NCI-H1092 (cell line): ENCODE results near the gene GOLGA6L9.
"Not testable (repeated sequence)": the region's sequence is repeated elsewhere in the genome, so short reads cannot be mapped to it uniquely, and the experiment has no call there.

Experiments used
- DNase-seq: peaks from one replicate; lab custom pipeline; 2025; lab: John Stamatoyannopoulos, UW

Gene GOLGA6L9

GRCh38 chr15:82429693-82430092, at the start of gene GOLGA6L9:
TSS of gene GOLGA6L9 (plus strand) at chr15:82429816. CDS start at chr15:82430080, 264 bp downstream.
- DNase-seq: not testable (repeated sequence)

GRCh38 chr15:82381330-82381955, 48.2 kb upstream of the GOLGA6L9 start:
- not testable (repeated sequence) for DNase-seq

- DNase-seq: not testable (repeated sequence)
Measured at GRCh38 chr15:82387209-82387608, 42.4 kb upstream of the GOLGA6L9 start.

GRCh38 chr15:82390152-82390551, 39.5 kb upstream of the GOLGA6L9 start:
- not testable (repeated sequence) for DNase-seq

GRCh38 chr15:82392077-82392476, 37.5 kb upstream of the GOLGA6L9 start:
- DNase-seq: not testable (repeated sequence)

GRCh38 chr15:82393671-82394070, 35.9 kb upstream of the GOLGA6L9 start:
- DNase-seq: no peak

- not testable (repeated sequence) for DNase-seq
Measured at GRCh38 chr15:82395788-82396187, 33.8 kb upstream of the GOLGA6L9 start.

GRCh38 chr15:82397817-82398216, 31.8 kb upstream of the GOLGA6L9 start:
- DNase-seq: no peak

- DNase-seq: no peak
Measured at GRCh38 chr15:82398785-82399184, 30.8 kb upstream of the GOLGA6L9 start.

- not testable (repeated sequence) for DNase-seq
Measured at GRCh38 chr15:82399366-82400103, 30.1 kb upstream of the GOLGA6L9 start.

- DNase-seq: not testable (repeated sequence)
Measured at GRCh38 chr15:82401918-82402317, 27.7 kb upstream of the GOLGA6L9 start.

- DNase-seq: not testable (repeated sequence)
Measured at GRCh38 chr15:82402341-82402740, 27.3 kb upstream of the GOLGA6L9 start.

- not testable (repeated sequence) for DNase-seq
Measured at GRCh38 chr15:82406211-82406610, 23.4 kb upstream of the GOLGA6L9 start.

GRCh38 chr15:82410306-82410705, 19.3 kb upstream of the GOLGA6L9 start:
- DNase-seq: not testable (repeated sequence)

- not testable (repeated sequence) for DNase-seq
Measured at GRCh38 chr15:82411595-82411994, 18.0 kb upstream of the GOLGA6L9 start.

- DNase-seq: not testable (repeated sequence)
Measured at GRCh38 chr15:82414525-82415191, 15.0 kb upstream of the GOLGA6L9 start.

GRCh38 chr15:82420516-82420915, 9.1 kb upstream of the GOLGA6L9 start:
- DNase-seq: not testable (repeated sequence)

- DNase-seq: not testable (repeated sequence)
Measured at GRCh38 chr15:82420966-82421365, 8.7 kb upstream of the GOLGA6L9 start.

- not testable (repeated sequence) for DNase-seq
Measured at GRCh38 chr15:82427117-82427516, 2.5 kb upstream of the GOLGA6L9 start.

GRCh38 chr15:82445420-82445819, 15.8 kb downstream of the GOLGA6L9 start:
- not testable (repeated sequence) for DNase-seq

GRCh38 chr15:82457336-82457735, 27.7 kb downstream of the GOLGA6L9 start:
- not testable (repeated sequence) for DNase-seq

- DNase-seq: not testable (repeated sequence)
Measured at GRCh38 chr15:82465629-82466028, 36.0 kb downstream of the GOLGA6L9 start.

- not testable (repeated sequence) for DNase-seq
Measured at GRCh38 chr15:82468205-82468604, 38.6 kb downstream of the GOLGA6L9 start.
